Measurements from ENCODE around the gene CTAG1B.
"Not testable (repeated sequence)": the region's sequence is repeated elsewhere in the genome, so short reads cannot be mapped to it uniquely, and the experiment has no call there.

Gene CTAG1B

GRCh38 chrX:154584585-154585183, 34.4 kb downstream of the CTAG1B start, which contains the start of gene CTAG1A:
Gene CTAG1A, plus strand, starts transcription at chrX:154585133. Its CDS starts 74 bp downstream, at chrX:154585207.
- not testable (repeated sequence) for DNase-seq (ENCODE audit: low read depth)

GRCh38 chrX:154582994-154583393, 36.1 kb downstream of the CTAG1B start:
- DNase-seq (ENCODE audit: low read depth): not testable (repeated sequence)

DNA sequence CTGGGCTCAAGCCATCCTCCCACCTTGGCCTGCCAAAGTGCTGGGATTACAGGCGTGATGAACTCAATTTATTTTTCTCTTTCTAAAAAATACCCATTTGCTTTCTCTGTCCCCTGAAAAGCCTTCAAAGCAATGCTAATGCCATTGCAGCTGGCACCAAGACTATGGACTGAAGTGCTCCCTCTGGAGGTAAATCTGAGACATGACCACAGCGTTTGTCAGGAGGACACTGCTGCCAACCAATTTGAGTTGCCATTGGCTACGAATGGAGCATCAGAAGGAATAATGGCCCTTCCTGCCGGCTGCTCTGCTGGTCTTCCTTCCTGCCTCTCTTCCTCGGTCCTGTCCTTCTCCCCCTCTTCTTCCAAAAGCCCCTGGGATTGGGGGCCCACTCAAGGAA, 44.0 kb downstream of the CTAG1B start:
- not testable (repeated sequence) for DNase-seq (ENCODE audit: low read depth)

DNA sequence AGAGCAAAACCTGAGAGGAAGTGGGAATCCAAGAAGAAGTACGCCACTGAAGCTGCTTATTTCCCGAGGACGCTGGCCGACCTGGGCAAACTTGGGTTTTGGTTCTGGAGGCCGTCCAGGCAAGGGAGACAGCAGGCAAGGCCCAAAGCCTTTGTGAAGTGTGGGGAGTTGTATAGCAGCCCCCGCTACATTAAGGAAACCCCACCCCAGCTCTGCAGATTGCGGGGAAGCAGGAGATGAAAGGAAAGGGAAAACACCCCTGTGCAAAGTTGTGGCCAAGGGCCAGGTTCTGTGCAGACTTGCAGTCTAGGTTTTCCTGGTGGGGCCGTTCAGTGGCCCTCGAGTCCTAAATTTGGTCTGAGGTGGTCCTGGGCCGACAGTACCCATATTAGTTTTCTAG, 46.0 kb downstream of the CTAG1B start:
- DNase-seq (ENCODE audit: low read depth): not testable (repeated sequence)

DNA sequence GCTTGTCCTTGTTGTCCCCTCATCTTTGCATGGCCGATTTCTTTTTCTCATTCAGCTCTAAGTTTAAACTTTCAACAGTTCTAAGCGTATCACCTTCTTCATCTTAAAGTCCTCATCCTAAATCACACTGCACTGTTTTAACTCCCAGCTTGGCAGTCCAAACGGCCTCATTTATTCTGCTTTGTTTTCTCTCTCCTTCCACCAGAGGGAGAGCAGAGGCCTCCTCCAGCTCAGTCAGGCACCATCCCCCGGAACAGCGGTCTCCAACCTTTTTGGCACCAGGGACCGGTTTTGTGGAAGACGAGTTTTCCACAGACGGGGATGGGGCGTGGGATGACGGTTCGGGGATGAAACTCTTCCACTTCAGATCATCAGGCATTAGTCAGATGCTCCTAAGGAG, 48.7 kb downstream of the CTAG1B start:
- not testable (repeated sequence) for DNase-seq (ENCODE audit: low read depth)

All from stimulated activated CD8-positive, alpha-beta memory T cell treated with anti-CD3 and anti-CD28 coated beads, Interleukin-15, amount 100 ng/mL, for 24 hours (primary cell).